Stimulated activated CD4-positive, alpha-beta T cell treated with anti-CD3 and anti-CD28 coated beads, Interleukin-12 subunit alpha, Interleukin-12 subunit beta, amount 100 ng/mL, for 4 hours (primary cell): ENCODE results near the gene EXOSC3.
"Not testable (repeated sequence)": the region's sequence is repeated elsewhere in the genome, so short reads cannot be mapped to it uniquely, and the experiment has no call there.

ENCODE experiments used
- DNase-seq: peaks from one replicate; pipeline ENCODE4 v3.0.0-alpha.2; 2020

Gene EXOSC3

GRCh38 chr9:37784616-37785483 lies at the start of gene EXOSC3:
Gene EXOSC3, minus strand, starts transcription at chr9:37785064. Its CDS starts 20 bp downstream, at chr9:37785044.
- peak; percentile 80 for DNase-seq

- DNase-seq: no peak
Measured at GRCh38 chr9:37827483-37828165, 42.8 kb upstream of the EXOSC3 start.

- not testable (repeated sequence) for DNase-seq
Measured at GRCh38 chr9:37825174-37825573, 40.3 kb upstream of the EXOSC3 start.

- no peak for DNase-seq
Measured at GRCh38 chr9:37820142-37820541, 35.3 kb upstream of the EXOSC3 start.

- no peak for DNase-seq
Measured at GRCh38 chr9:37818849-37819248, 34.0 kb upstream of the EXOSC3 start.

GRCh38 chr9:37812773-37813379 lies 28.0 kb upstream of the EXOSC3 start:
- no peak for DNase-seq

- DNase-seq: no peak
Measured at GRCh38 chr9:37811906-37812476, 27.1 kb upstream of the EXOSC3 start.

- not testable (repeated sequence) for DNase-seq
Measured at GRCh38 chr9:37809676-37810075, 24.8 kb upstream of the EXOSC3 start.

- DNase-seq: no peak
Measured at GRCh38 chr9:37806271-37806670, 21.4 kb upstream of the EXOSC3 start.

- DNase-seq: no peak
Measured at GRCh38 chr9:37801959-37802711, 17.3 kb upstream of the EXOSC3 start.

- peak; percentile 41 for DNase-seq
Measured at GRCh38 chr9:37801287-37801850, 16.5 kb upstream of the EXOSC3 start.

- peak; percentile 92 for DNase-seq
Measured at GRCh38 chr9:37800631-37801286, 15.9 kb upstream of the EXOSC3 start, which contains the start of gene DCAF10. Gene DCAF10, plus strand, starts transcription at chr9:37800797. Its CDS starts 70 bp downstream, at chr9:37800867.

GRCh38 chr9:37798677-37799076 lies 13.8 kb upstream of the EXOSC3 start:
- DNase-seq: no peak

- DNase-seq: no peak
Measured at GRCh38 chr9:37796232-37796631, 11.4 kb upstream of the EXOSC3 start.

- DNase-seq: no peak
Measured at GRCh38 chr9:37792122-37792521, 7.3 kb upstream of the EXOSC3 start.

- DNase-seq: no peak
Measured at GRCh38 chr9:37790096-37790495, 5.2 kb upstream of the EXOSC3 start.

- DNase-seq: no peak
Measured at GRCh38 chr9:37788332-37788731, 3.5 kb upstream of the EXOSC3 start.

- DNase-seq: no peak
Measured at GRCh38 chr9:37787059-37787458, 2.2 kb upstream of the EXOSC3 start.

- no peak for DNase-seq
Measured at GRCh38 chr9:37784291-37784615, 611 bp downstream of the EXOSC3 start.

- no peak for DNase-seq
Measured at GRCh38 chr9:37778534-37778933, 6.3 kb downstream of the EXOSC3 start.

- no peak for DNase-seq
Measured at GRCh38 chr9:37776328-37776727, 8.5 kb downstream of the EXOSC3 start.
